K562 (cell line): ENCODE data around the gene TESK1. TPM values are rescaled to one million over a fixed set of nuclear protein-coding genes. Genes with fewer than 3 reads are reported as not detected.
A peak's percentile ranks its signal among the peaks of the same experiment; 100 is the strongest.

Experiments used
- BDP1 ChIP-seq: IDR thresholded peaks from 3 replicates; pipeline ENCODE4 v1.6.1; 2011; ENCODE audit not compliant: insufficient read length, insufficient read depth
- CREBBP ChIP-seq: IDR thresholded peaks from one replicate; pipeline ENCODE4 v1.6.1; 2012; ENCODE audit warnings: low read depth, mild to moderate bottlenecking, control low read depth, inconsistent platforms, low read length
- FOS ChIP-seq: IDR thresholded peaks from 3 replicates; pipeline ENCODE4 v1.6.1; 2011; ENCODE audit not compliant: insufficient read length; ENCODE audit errors: extremely low read depth
- L3MBTL2 ChIP-seq: fragments of 450-650 bp; IDR thresholded peaks from 2 replicates; pipeline ENCODE4 v1.6.1; 2016; ENCODE audit warnings: mild to moderate bottlenecking, moderate library complexity
- NR2F6 ChIP-seq: fragments of 450-650 bp; formaldehyde crosslinking; IDR thresholded peaks from 2 replicates; pipeline ENCODE4 v1.4.0; 2020; ENCODE audit warnings: mild to moderate bottlenecking
- POLR2H ChIP-seq: IDR thresholded peaks from 2 replicates; pipeline ENCODE4 v1.6.1; 2016; ENCODE audit warnings: missing genetic modification characterization, low read depth, mild to moderate bottlenecking, control low read depth, missing compliant biosample characterization, moderate library complexity
- RFX1 ChIP-seq: fragments of 450-650 bp; IDR thresholded peaks from 2 replicates; pipeline ENCODE4 v1.6.1; 2016; ENCODE audit warnings: mild to moderate bottlenecking, moderate library complexity
- SMAD2 ChIP-seq: fragments of 150-350 bp; IDR thresholded peaks from 2 replicates; pipeline ENCODE4 v1.6.1; 2014; ENCODE audit warnings: low read depth, mild to moderate bottlenecking, low read length
- SRF ChIP-seq, 2 experiments: fragments of 250-450, 450-650 bp in 1 of 2; sonication (Bioruptor Pico) in 1 of 2; sonication (generic) in 1 of 2; formaldehyde crosslinking; IDR thresholded peaks; 2 replicates each; pipeline versions ENCODE4 v1.5.0 to v1.5.1; 2020 to 2022; ENCODE audit warnings: mild to moderate bottlenecking in 1 of 2, missing genetic modification reagents in 1 of 2
- TCF7L2 ChIP-seq: fragments of 150-350 bp; IDR thresholded peaks from 2 replicates; pipeline ENCODE4 v1.6.1; 2016; ENCODE audit warnings: low read depth, mild to moderate bottlenecking, low read length, moderate library complexity
- ZNF140 ChIP-seq: fragments of 250-450 bp; sonication (Bioruptor Pico); IDR thresholded peaks from 2 replicates; pipeline ENCODE4 v1.8.0; 2021; ENCODE audit warnings: moderate library complexity, mild to moderate bottlenecking, inconsistent platforms
- ZNF639 ChIP-seq, 2 experiments: fragments of 200-800 bp in 1 of 2; sonication (Bioruptor generic) in 1 of 2; sonication (generic) in 1 of 2; formaldehyde crosslinking in 1 of 2; IDR thresholded peaks in 1 of 2; conservative IDR thresholded peaks in 1 of 2; 2 replicates each; pipeline versions ENCODE4 v1.5.0 to v1.6.1; 2016 to 2020; ENCODE audit warnings: missing compliant biosample characterization in 1 of 2, missing genetic modification characterization in 1 of 2, missing genetic modification reagents in 1 of 2
- ZNF766 ChIP-seq: fragments of 200-800 bp; sonication (Bioruptor generic); conservative IDR thresholded peaks from 2 replicates; pipeline ENCODE4 v1.6.1; 2016; ENCODE audit warnings: missing genetic modification characterization, missing compliant biosample characterization
- polyA plus RNA-seq, 8 experiments: library from polyadenylated mRNA; depleted of rRNA in 4 of 8; stranded (reverse) in 5 of 8; unstranded in 3 of 8; fragments of >200 nt; fragmentation: Nextera tagmentation in 2 of 8; fragmentation: Illumina TruSeq in 1 of 8; extraction: Ambion mirVana in 2 of 8; extraction: Trizol in 1 of 8; gene quantifications; 2 replicates each; pipeline versions ENCODE4 v1.2.1 to v1.2.3, GENCODE V29; 2011 to 2014; ENCODE audit warnings: inconsistent platforms in 1 of 8, missing spikeins in 1 of 8
- total RNA-seq, 7 experiments: library from RNA; depleted of rRNA in 6 of 7; stranded (reverse); fragments of >200 nt in 6 of 7; fragmentation: Illumina TruSeq in 2 of 7; extraction: Trizol in 2 of 7; gene quantifications; 2 replicates each; pipeline versions ENCODE4 v1.2.1 to v1.2.3, GENCODE V29; 2011 to 2021; ENCODE audit warnings: low replicate concordance in 1 of 7
- TF ChIP-seq, protein P1 (sequence below): fragments of 450-650 bp; formaldehyde crosslinking; IDR thresholded peaks from 2 replicates; pipeline ENCODE4 v1.4.0; 2020; ENCODE audit warnings: mild to moderate bottlenecking, moderate library complexity
- TF ChIP-seq, protein P2 (sequence below): fragments of 250-450 bp; sonication (Bioruptor Pico); IDR thresholded peaks from 2 replicates; pipeline ENCODE4 v1.4.0; 2020
- TF ChIP-seq, protein P3 (sequence below): fragments of 450-650 bp; IDR thresholded peaks from 2 replicates; pipeline ENCODE4 v1.6.1; 2017; ENCODE audit warnings: antibody characterized with exemption

TESK1 gene
- total and polyA plus RNA-seq, 9 of the 15 experiments (the other 6 are each of a cell fraction or from before 2014, with no cell fraction given): 0.07 to 10.4 (median 4.1) TPM

DNA sequence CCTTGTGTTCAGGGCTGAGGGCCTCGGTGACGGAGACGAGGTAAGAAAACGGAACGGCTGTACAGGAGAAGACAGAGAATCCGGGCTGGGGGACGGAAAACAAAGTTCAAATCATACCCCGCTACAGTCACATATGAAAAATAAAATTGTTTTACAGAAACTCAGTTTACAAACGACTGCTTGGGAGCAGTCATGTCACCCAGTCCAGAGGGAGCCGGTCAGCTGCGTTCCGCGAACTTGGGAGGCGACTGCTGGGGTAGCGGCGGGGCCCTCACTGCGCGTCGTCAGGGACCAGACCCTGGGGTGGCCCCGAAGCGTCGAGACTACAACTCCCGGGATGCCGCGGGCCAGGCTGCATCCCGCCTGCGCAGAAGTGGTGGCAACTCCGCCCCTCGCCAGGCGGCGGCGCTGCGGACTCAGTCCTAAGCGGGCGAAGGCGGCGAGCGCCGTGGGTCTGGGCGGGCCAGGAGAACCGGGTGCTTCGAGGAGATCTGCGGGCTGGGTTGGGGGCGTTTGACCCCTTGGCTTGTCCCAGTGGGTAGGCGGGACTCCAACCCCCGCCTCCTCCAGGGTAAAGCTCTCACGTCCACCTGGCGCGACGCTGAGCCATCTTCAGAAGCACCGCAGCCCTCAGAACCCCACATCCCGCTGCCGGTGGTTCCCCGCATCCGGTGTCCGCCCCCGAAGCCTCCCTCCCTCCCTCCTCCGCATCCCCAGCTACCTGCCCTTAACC is 41.6 kb downstream of the TESK1 start (continued):
- TF ChIP-seq, protein P1, sequence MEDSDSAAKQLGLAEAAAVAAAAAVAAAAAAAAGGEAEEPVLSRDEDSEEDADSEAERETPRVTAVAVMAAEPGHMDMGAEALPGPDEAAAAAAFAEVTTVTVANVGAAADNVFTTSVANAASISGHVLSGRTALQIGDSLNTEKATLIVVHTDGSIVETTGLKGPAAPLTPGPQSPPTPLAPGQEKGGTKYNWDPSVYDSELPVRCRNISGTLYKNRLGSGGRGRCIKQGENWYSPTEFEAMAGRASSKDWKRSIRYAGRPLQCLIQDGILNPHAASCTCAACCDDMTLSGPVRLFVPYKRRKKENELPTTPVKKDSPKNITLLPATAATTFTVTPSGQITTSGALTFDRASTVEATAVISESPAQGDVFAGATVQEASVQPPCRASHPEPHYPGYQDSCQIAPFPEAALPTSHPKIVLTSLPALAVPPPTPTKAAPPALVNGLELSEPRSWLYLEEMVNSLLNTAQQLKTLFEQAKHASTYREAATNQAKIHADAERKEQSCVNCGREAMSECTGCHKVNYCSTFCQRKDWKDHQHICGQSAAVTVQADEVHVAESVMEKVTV (CRISPR knock-in tag): peak; percentile 31; the same call in 1 of the 2 replicates
- TF ChIP-seq ZNF639 (CRISPR knock-in tag; conservative IDR thresholded peaks at IDR 0.05 in 1 of 2, IDR thresholded peaks at IDR 0.05 in 1 of 2): no peak
- no peak for TF ChIP-seq SMAD2
- peak; percentile 69 for TF ChIP-seq L3MBTL2
- no peak for TF ChIP-seq RFX1
- TF ChIP-seq FOS: no peak
- no peak for TF ChIP-seq POLR2H (tag)
- TF ChIP-seq ZNF766 (CRISPR knock-in tag): no peak
- TF ChIP-seq, protein P2, sequence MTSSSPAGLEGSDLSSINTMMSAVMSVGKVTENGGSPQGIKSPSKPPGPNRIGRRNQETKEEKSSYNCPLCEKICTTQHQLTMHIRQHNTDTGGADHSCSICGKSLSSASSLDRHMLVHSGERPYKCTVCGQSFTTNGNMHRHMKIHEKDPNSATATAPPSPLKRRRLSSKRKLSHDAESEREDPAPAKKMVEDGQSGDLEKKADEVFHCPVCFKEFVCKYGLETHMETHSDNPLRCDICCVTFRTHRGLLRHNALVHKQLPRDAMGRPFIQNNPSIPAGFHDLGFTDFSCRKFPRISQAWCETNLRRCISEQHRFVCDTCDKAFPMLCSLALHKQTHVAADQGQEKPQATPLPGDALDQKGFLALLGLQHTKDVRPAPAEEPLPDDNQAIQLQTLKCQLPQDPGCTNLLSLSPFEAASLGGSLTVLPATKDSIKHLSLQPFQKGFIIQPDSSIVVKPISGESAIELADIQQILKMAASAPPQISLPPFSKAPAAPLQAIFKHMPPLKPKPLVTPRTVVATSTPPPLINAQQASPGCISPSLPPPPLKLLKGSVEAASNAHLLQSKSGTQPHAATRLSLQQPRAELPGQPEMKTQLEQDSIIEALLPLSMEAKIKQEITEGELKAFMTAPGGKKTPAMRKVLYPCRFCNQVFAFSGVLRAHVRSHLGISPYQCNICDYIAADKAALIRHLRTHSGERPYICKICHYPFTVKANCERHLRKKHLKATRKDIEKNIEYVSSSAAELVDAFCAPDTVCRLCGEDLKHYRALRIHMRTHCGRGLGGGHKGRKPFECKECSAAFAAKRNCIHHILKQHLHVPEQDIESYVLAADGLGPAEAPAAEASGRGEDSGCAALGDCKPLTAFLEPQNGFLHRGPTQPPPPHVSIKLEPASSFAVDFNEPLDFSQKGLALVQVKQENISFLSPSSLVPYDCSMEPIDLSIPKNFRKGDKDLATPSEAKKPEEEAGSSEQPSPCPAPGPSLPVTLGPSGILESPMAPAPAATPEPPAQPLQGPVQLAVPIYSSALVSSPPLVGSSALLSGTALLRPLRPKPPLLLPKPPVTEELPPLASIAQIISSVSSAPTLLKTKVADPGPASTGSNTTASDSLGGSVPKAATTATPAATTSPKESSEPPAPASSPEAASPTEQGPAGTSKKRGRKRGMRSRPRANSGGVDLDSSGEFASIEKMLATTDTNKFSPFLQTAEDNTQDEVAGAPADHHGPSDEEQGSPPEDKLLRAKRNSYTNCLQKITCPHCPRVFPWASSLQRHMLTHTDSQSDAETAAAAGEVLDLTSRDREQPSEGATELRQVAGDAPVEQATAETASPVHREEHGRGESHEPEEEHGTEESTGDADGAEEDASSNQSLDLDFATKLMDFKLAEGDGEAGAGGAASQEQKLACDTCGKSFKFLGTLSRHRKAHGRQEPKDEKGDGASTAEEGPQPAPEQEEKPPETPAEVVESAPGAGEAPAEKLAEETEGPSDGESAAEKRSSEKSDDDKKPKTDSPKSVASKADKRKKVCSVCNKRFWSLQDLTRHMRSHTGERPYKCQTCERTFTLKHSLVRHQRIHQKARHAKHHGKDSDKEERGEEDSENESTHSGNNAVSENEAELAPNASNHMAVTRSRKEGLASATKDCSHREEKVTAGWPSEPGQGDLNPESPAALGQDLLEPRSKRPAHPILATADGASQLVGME (CRISPR knock-in tag): 0 out of 2 replicates have a peak, but pooled peaks have one; percentile 23
- TF ChIP-seq, protein P3, sequence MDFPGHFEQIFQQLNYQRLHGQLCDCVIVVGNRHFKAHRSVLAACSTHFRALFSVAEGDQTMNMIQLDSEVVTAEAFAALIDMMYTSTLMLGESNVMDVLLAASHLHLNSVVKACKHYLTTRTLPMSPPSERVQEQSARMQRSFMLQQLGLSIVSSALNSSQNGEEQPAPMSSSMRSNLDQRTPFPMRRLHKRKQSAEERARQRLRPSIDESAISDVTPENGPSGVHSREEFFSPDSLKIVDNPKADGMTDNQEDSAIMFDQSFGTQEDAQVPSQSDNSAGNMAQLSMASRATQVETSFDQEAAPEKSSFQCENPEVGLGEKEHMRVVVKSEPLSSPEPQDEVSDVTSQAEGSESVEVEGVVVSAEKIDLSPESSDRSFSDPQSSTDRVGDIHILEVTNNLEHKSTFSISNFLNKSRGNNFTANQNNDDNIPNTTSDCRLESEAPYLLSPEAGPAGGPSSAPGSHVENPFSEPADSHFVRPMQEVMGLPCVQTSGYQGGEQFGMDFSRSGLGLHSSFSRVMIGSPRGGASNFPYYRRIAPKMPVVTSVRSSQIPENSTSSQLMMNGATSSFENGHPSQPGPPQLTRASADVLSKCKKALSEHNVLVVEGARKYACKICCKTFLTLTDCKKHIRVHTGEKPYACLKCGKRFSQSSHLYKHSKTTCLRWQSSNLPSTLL: no peak
- TF ChIP-seq CREBBP: no peak
- no peak for TF ChIP-seq ZNF140 (CRISPR knock-in tag)
- no peak for TF ChIP-seq TCF7L2
- peak in 1 of 2 experiments; percentile 64; a peak in 2 of 4 replicates for TF ChIP-seq SRF (CRISPR knock-in tag; IDR thresholded peaks at IDR 0.05)
- no peak for TF ChIP-seq NR2F6 (CRISPR knock-in tag)
- TF ChIP-seq BDP1: no peak
